HG03354 (cell line): ENCODE measurements around the gene CDK13.

ENCODE experiments used
- ATAC-seq: cut with Tn5 transposase; IDR thresholded peaks from one replicate; pipeline ENCODE4 v1.9.1; 2021; ENCODE audit warnings: mild to moderate bottlenecking; ENCODE audit not compliant: unreplicated experiment, poor library complexity, severe bottlenecking

The CDK13 gene

GRCh38 chr7:39948375-39948955 lies 1.6 kb upstream of the CDK13 start:
- no peak for ATAC-seq

- ATAC-seq, result peak; percentile 69
Measured at GRCh38 chr7:39948956-39949928, 814 bp upstream of the CDK13 start.

DNA sequence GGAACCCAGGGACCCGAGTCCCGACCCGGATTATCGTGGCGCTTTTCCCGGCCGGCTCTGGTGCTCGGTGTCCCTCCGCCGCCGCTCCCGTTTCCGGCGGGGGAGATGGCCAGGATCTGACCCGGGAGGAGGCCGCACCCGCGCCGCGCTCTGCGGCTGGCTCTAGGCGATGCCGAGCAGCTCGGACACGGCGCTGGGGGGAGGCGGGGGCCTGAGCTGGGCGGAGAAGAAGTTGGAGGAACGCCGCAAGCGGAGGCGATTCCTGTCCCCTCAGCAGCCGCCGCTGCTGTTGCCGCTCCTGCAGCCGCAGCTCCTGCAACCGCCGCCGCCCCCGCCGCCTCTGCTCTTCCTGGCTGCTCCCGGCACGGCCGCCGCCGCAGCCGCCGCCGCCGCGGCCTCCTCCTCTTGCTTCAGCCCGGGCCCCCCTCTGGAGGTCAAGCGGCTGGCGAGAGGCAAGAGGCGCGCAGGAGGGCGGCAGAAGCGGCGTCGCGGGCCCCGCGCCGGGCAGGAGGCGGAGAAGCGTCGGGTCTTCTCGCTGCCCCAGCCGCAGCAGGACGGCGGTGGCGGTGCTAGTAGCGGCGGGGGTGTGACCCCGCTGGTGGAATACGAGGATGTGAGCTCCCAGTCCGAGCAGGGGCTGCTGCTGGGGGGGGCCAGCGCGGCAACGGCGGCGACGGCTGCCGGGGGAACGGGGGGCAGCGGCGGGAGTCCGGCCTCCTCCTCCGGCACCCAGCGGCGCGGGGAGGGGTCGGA lies 593 bp downstream of the CDK13 start:
- ATAC-seq, result peak; percentile 2

- ATAC-seq, result peak; percentile 35
Measured at GRCh38 chr7:39951226-39952194, 1.5 kb downstream of the CDK13 start.

DNA sequence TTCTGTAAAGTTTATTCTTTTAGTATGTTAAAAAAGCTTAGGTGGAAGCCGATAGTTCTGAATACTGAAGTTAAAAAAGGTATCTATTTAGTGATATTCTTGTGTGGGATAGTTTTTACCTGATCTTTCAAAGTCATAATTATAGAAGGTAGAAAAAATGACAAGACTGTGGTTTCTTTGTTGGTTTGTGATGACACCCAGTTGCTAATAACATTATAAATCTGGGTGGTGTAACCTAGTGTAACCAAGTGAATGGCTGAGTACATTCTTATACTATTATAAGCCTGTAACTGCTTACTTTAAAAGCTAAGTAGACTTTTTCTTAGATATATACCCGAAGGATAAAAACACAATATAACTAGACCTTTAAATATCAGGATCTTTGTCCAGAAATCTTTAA lies 2.3 kb downstream of the CDK13 start:
- no peak for ATAC-seq

DNA sequence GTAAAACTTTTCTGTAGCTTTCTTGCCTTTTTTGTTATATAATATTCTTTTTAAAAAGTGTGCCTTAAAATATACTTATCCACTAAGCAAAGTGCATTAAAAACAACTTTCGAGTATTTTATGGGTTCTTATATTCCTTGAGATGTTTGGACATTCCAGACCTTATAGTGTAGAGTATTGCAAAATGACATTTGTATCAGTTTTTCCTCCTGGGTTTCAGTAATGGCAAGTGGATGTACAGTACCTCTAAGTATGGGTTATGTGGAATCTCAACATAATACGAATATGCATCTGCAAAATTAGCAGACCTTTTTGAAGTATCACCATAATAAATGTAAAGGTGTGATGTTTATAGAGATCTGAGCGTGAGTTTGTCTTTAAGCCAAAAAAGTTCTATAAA lies 2.7 kb downstream of the CDK13 start:
- no peak for ATAC-seq

- ATAC-seq, result no peak
Measured at GRCh38 chr7:39954694-39955093, 4.6 kb downstream of the CDK13 start.

DNA sequence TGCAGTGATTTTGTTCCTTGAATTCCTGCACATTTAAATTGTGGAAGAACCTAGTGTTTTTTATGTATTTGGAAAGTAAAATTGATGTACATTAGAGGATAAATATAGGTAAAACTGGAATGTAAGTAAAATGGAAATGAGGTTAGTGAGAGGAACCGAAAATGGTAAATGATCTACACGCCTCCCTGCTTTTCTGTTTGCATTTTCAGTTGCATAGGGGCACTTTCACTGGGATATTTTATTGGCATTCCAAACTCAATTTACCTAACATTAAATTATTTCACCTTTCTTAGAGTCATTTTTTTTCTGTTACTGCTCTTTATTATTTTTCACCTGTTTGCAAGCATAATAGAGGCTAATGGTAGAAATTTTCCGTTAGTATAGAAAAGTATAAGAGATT lies 8.0 kb downstream of the CDK13 start:
- ATAC-seq, result no peak

DNA sequence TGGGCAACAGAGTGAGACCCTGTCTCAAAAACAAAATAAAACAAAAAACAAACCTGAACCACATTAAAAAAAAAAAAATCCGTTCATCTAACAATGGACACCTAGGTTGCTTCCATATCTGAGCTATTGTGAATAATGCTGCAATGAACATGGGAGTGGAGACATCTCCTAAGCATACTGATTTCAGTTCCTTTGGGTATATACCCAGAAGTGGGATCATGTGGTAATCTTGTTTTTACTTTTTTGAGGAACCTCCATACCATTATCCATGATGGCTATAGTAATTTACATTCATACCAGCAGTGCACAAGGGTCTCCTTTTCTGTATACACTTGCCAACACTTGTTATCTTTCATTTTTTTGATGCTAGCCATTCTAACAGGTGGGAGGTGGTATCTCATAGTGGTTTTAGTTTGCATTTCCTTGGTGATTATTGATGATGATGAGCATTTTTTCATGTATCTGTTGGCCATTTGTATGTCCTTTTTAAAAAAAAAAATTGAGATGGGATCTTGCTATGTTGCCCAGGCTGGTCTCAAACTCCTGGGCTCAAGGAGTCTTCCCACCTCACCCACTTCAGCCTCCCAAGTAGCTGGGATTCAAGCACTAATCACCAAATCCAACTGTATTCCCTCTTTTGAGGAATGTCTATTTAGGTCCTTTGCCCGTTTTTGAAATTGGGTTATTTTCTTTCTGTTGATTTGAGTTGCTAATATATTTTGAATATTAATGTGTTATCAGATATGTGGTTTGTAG lies 17.5 kb downstream of the CDK13 start:
- ATAC-seq, result no peak

- no peak for ATAC-seq
Measured at GRCh38 chr7:39969431-39969830, 19.4 kb downstream of the CDK13 start.

DNA sequence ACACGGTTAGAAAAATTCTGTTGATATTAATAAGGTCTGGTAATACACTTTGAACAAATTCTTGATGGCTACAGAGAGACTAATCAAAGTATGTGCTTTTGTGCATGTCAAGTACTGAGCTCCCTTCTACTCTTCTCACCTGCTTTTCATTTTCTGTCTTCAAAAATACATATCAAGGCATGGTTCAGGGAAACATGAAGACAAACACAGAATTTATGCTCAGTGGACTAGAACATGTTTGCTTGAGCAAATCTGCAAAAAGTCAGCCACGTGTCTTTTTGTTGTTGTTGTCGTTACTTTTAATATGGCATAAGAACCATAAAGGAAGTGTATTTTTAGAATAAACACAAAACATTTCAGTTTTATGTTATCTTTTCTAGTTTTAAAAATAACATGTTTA lies 21.9 kb downstream of the CDK13 start:
- ATAC-seq, result peak; percentile 66

DNA sequence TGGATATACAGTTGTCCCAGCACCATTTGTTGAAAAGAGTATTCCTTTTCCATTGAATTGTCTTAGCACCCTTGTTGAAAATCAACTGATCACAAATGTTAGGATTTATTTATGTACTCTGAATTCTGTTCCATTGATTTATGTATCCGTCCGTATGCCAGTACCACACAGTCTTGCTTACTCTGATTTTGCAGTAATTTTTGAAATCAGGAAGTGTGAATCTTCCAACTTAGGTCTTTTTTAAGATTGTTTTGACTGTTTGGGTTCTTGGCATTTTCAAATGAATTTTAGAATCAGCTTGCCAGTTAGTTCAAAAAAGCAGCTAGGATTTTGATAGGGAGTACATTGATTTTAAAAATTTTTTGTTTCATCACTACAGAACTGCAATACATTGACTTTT lies 23.7 kb downstream of the CDK13 start:
- ATAC-seq, result no peak

DNA sequence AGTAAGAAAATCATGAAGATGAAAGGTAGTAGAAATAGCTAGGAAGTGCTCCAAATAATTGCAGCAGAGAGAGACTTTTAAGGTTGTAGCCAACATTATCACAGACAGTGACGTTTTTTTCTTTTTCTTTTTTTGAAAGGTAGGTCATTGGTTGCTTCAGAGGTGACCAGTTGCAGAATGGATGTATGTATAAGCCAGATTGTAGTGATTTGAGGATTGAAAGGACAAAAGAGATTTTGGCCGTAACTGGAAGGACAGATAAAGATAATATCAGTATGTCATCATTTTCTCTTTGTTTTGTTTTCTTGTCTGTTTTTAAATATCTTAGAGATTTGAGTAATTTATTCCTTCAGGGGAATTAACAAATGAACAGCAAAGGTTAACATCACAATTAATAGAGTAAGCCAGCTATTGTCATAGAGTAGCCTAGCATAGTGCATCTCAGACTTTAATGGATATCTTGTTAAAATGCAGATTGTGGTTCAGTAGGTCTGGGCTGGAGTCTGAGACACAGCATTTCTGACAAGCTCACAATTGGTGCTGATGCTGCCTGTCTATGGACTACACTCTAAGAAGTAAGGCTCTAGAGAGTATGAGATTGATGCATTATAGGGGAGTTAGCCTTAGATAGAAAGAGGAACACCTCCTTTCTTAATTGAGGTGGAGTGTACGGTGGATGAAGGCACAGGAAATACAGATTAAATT lies 28.3 kb downstream of the CDK13 start:
- no peak for ATAC-seq

DNA sequence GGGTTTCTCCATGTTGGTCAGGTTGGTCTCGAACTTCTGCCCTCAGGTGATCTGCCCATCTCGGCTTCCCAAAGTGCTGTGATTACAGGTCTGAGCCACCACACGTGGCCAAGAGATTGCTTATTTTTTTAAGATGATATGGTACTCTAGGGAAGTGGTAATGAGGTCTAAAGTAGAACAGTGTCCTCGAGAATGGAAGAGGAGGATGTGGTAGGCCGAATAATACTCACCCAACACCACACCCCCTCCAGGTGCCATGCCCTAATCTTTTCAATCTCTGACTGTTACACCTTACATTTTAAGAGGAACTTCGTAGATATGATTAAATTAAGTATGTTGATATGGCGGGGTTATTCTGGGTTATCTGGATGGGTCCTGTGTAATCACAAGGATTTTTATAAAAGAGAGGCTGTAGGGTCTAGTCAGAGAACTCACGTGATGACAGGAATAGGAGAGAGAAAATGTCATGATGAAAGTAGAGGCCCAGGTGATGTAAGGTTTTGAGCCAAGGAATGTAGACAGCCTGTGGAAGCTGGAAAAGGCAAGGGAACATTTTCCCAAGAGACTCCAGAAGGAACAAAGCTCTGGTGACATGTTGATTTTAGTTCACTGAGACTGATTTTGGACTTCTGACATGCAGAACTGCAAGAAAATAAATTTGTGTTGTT lies 29.5 kb downstream of the CDK13 start:
- ATAC-seq, result no peak

- no peak for ATAC-seq
Measured at GRCh38 chr7:39985398-39985918, 35.4 kb downstream of the CDK13 start.

DNA sequence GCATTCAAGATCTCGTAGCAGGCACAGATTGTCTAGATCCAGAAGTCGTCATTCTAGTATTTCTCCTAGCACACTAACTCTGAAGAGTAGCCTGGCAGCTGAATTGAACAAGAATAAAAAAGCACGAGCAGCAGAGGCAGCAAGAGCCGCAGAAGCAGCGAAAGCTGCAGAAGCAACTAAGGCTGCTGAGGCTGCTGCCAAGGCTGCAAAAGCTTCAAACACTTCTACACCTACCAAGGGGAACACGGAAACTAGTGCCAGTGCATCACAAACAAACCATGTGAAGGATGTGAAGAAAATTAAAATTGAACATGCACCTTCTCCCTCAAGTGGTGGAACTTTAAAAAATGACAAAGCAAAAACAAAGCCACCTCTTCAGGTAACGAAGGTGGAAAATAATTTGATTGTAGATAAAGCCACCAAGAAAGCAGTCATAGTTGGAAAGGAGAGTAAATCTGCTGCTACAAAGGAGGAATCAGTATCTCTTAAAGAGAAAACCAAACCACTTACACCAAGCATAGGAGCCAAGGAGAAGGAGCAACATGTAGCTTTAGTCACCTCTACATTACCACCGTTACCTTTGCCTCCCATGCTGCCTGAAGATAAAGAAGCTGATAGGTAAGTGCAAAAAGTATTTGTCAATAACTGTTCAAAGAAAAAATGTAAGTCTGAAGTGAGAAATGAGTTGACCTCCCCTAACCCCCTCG lies 37.7 kb downstream of the CDK13 start:
- no peak for ATAC-seq
